Mucosa of stomach (tissue), 1 donor: Measurements from ENCODE around the gene QSOX1.
"Not testable (repeated sequence)": the region's sequence is repeated elsewhere in the genome, so short reads cannot be mapped to it uniquely, and the experiment has no call there.

ENCODE experiments used
- H3K27me3 ChIP-seq: one replicate; pipeline ENCODE4 v1.7.0; 2013; ENCODE audit warnings: mild to moderate bottlenecking, low read length; ENCODE audit not compliant: control insufficient read depth, insufficient read depth
- H3K36me3 ChIP-seq: one replicate; pipeline ENCODE4 v1.7.0; 2013; ENCODE audit warnings: low read length; ENCODE audit not compliant: control insufficient read depth, insufficient read depth
- H3K4me1 ChIP-seq: one replicate; pipeline ENCODE4 v1.7.0; 2013; ENCODE audit warnings: mild to moderate bottlenecking, low read length; ENCODE audit not compliant: control insufficient read depth, insufficient read depth
- H3K4me3 ChIP-seq: one replicate; pipeline ENCODE4 v1.7.0; 2013; ENCODE audit warnings: low read length
- H3K9ac ChIP-seq: one replicate; pipeline ENCODE4 v1.7.0; 2013; ENCODE audit warnings: mild to moderate bottlenecking, low read length, moderate library complexity
- H3K9me3 ChIP-seq: one replicate; pipeline ENCODE4 v1.7.0; 2013; ENCODE audit warnings: mild to moderate bottlenecking, low read length, moderate library complexity; ENCODE audit not compliant: control insufficient read depth
- donor health status: Pancreatic carcinoma.

The QSOX1 gene

DNA sequence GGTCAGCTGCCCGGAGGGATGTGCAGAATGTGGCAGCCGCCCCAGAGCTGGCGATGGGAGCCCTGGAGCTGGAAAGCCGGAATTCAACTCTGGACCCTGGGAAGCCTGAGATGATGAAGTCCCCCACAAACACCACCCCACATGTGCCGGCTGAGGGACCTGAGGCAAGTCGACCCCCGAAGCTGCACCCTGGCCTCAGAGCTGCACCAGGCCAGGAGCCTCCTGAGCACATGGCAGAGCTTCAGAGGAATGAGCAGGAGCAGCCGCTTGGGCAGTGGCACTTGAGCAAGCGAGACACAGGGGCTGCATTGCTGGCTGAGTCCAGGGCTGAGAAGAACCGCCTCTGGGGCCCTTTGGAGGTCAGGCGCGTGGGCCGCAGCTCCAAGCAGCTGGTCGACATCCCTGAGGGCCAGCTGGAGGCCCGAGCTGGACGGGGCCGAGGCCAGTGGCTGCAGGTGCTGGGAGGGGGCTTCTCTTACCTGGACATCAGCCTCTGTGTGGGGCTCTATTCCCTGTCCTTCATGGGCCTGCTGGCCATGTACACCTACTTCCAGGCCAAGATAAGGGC is 41.9 kb downstream of the QSOX1 start:
- H3K36me3 ChIP-seq, result peaks cover 27% of the 10 kb centered on the region
- H3K4me3 ChIP-seq, result no peak overlapping the region
- peaks cover 36% of the 10 kb centered on the region for H3K4me1 ChIP-seq

DNA sequence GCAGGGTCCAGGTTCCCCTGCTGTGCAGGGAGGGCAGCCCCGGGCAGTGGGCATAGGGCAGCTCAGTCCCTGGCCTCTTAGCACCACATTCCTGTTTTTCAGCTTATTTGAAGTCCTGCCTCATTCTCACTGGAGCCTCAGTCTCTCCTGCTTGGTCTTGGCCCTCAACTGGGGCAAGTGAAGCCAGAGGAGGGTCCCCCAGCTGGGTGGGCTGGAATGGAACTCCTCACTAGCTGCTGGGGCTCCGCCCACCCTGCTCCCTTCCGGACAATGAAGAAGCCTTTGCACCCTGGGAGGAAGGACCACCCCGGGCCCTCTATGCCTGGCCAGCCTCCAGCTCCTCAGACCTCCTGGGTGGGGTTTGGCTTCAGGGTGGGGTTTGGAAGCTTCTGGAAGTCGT is 42.6 kb downstream of the QSOX1 start:
- H3K9ac ChIP-seq, result no peak overlapping the region
- no peaks in the 10 kb centered on the region for H3K27me3 ChIP-seq
- H3K4me3 ChIP-seq, result no peak overlapping the region
- H3K9me3 ChIP-seq, result no peaks in the 10 kb centered on the region
- H3K36me3 ChIP-seq, result peaks cover 27% of the 10 kb centered on the region
- H3K4me1 ChIP-seq, result peaks cover 29% of the 10 kb centered on the region

More for the DNA sequence above, 41.9 kb downstream of the QSOX1 start:
- Histone ChIP-seq H3K9me3 (no peaks in the 10 kb centered on the region), H3K27me3 (no peaks in the 10 kb centered on the region), H3K9ac (no peak overlapping the region)

DNA sequence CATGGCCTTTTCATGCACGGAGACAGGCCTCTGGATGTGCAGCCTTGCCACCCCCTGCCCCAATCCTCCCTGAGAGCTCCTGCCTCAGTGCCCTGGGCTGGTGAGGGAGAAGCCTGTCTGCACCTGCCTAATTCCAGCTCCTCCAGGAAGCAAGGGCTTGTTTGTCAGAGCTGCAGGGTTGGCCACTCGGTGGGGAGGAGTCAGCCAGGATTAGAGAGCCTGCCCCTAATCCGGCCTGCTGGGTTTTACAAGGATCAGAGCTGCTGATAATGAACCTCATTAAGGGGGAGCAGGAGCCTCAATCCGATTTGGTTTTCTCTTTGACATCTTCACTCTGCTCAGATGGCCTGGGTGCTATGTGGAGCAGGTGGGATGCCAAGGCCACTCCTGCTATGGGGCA is 43.5 kb downstream of the QSOX1 start:
- Histone ChIP-seq H3K27me3 (no peaks in the 10 kb centered on the region), H3K4me3 (no peak overlapping the region), H3K9me3 (no peaks in the 10 kb centered on the region), H3K4me1 (peaks cover 20% of the 10 kb centered on the region), H3K36me3 (peaks cover 19% of the 10 kb centered on the region), H3K9ac (no peak overlapping the region)

DNA sequence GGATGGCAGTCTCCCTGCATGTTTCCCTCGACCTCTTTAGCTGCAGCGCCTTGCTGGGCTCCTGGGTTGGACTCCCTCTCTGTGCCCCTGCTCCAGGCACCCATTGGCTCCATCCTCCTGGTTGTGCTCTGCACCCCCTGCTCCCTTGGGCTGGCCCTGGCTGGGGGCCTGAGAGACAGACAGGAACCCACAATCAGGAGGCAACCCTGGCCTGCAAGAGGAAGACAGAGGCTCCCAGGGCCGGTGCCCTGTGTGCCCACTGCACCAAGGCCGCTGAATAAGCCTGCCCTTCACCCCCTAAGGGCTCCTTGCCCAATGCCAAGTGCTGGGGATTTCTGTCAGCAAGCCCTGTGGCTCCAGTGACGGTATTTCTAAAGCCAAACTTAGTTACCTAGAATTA is 43.9 kb downstream of the QSOX1 start:
- no peak overlapping the region for H3K9ac ChIP-seq
- H3K36me3 ChIP-seq, result peaks cover 17% of the 10 kb centered on the region
- peaks cover 15% of the 10 kb centered on the region for H3K4me1 ChIP-seq
- no peaks in the 10 kb centered on the region for H3K9me3 ChIP-seq
- no peaks in the 10 kb centered on the region for H3K27me3 ChIP-seq
- no peak overlapping the region for H3K4me3 ChIP-seq

DNA sequence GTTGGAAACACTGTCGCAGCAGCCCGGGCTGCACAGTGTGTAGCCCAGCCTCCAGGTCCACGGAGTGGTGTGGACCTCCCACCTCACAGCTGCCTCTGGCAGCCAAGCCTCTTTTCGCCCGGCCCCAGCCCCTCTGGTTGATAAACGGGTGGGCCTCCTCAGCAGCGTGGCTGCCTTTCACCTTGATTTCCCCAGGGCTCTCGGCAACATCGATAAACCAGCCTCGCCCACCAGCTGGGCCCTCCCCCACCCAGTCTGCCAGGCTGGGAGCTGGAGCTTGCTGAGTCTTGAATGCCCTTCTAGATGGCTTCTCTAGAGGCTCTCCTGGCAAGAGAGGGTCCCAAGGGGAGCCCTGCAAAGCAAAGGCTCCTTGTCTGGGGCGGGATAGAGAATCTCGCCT is 44.3 kb downstream of the QSOX1 start:
- H3K9ac ChIP-seq, result no peak overlapping the region
- H3K36me3 ChIP-seq, result peaks cover 17% of the 10 kb centered on the region
- H3K27me3 ChIP-seq, result no peaks in the 10 kb centered on the region
- peaks cover 11% of the 10 kb centered on the region for H3K4me1 ChIP-seq
- H3K9me3 ChIP-seq, result no peaks in the 10 kb centered on the region
- no peak overlapping the region for H3K4me3 ChIP-seq

DNA sequence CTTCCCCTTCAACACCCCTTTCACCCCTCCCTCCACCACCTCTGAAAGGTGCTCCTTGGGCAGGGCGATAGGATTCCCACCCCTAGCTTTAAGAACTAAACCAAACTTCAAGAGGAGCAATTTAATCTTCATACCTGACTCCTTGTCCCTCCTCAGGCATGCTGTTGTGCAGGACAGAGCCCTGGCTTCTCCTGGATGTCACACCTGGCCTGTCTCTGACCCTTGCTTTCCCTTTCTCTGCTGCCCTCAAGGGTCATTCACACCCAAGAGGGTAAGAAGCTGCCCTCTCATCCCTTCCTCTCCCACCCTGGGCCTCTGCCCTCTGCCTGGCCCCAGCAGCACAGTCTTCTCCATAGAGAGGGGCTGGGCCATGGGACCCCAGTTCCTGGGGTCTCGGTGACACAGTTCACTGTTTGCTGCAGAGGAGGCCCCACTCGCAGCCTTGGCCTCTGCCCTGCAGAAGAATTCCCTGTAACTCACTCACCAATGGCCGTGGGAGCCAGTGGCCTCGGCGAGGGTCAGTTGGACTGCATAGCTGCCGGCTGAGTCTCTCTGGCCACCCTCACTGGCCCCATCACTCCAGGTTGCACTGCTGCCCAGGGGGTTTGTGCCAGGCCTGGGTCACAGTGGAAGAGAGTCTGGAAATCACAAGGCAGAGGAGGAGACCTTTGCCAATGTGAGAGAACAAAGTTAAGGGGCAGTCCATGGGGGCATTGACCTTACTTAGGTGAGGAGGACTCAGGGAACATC is 47.0 kb downstream of the QSOX1 start:
- Histone ChIP-seq H3K4me3 (no peak overlapping the region), H3K27me3 (no peaks in the 10 kb centered on the region), H3K9me3 (no peaks in the 10 kb centered on the region), H3K36me3 (peaks cover 7% of the 10 kb centered on the region), H3K4me1 (peaks cover 10% of the 10 kb centered on the region), H3K9ac (no peak overlapping the region)

DNA sequence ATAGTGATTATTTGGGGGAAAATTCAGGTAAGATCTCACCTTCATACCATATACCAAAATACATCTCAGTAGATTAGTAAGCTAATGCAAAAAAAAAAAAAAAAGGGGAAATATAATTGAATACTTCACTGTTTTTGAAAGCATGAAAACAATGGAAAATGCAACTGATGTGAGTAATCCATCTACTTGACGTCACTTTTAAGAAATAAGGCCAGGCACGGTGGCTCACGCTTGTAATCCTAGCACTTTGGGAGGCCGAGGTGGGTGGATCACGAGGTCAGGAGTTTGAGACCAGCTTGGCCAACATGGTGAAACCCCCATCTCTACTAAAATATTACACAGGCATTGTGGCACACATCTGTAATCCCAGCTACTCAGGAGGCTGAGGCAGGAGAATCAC is 47.9 kb downstream of the QSOX1 start:
- H3K4me1 ChIP-seq, H3K27me3 ChIP-seq, H3K36me3 ChIP-seq, H3K9ac ChIP-seq, H3K4me3 ChIP-seq, H3K9me3 ChIP-seq: not testable (repeated sequence)

DNA sequence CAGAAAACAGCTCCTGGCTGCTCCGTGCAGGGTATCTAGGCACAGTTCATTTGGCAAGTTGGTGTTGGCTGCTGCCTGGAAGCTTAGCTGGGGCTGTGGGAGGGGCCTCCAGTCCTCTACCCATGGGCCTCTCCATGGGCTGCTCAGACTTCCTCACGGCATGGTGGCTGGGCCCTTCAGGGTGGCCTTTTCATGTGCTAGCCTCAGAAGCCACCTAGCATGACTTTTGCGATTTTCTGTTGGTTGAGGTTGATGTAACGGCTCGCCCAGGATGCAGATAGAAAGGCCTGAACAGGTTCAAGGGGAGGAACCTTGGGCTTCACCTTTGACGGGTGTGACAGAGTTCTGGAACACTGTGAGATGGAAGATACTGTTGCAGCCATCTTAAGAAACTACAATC is 49.6 kb downstream of the QSOX1 start:
- Histone ChIP-seq H3K9ac (no peak overlapping the region), H3K4me1 (no peaks in the 10 kb centered on the region), H3K36me3 (no peaks in the 10 kb centered on the region), H3K4me3 (no peak overlapping the region), H3K9me3 (no peaks in the 10 kb centered on the region), H3K27me3 (no peaks in the 10 kb centered on the region)

DNA sequence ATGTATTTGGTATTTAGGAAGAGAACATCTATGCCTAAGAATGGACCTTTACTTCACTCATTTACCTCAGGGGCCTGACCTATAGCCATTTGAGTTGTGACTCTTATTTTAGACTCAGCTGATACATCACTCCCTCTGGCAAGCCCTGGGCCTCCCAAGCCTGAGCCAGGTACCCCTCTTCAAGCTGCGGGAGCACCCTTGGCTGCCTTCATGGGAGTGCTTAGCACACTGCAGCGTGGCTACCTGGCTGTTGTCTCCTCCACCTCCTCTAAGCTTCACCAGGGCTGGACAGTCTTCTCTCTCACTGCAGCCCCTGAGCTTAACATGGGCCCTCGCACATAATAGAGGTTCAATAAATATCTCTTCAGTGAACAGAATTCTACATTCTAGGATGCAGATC is 51.9 kb downstream of the QSOX1 start:
- Histone ChIP-seq H3K4me1 (no peaks in the 10 kb centered on the region), H3K27me3 (no peaks in the 10 kb centered on the region), H3K4me3 (no peak overlapping the region), H3K9me3 (no peaks in the 10 kb centered on the region), H3K9ac (no peak overlapping the region), H3K36me3 (no peaks in the 10 kb centered on the region)

DNA sequence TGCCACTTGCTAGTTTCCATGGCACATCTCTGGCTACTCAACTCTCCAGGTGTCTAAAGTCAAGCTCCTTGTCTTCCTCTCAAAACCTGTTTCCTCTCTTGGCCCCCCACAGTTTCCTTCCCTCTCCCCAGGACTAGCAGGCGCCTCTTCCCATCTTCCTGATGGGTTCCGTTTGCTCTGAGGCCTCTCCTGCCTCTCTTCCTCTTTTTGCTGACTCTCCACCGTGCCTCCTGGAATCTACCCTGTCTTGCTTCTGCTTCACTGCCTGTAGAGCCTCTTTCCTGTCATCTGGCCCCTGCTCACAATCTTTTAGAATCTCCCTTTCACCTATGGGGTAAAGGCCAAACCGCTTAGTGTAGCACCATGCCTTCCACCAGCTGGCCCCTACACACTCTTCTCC is 53.6 kb downstream of the QSOX1 start:
- H3K9ac ChIP-seq, result no peak overlapping the region
- H3K4me3 ChIP-seq, result no peak overlapping the region
- H3K36me3 ChIP-seq, result no peaks in the 10 kb centered on the region
- no peaks in the 10 kb centered on the region for H3K4me1 ChIP-seq
- H3K27me3 ChIP-seq, result no peaks in the 10 kb centered on the region
- H3K9me3 ChIP-seq, result no peaks in the 10 kb centered on the region

DNA sequence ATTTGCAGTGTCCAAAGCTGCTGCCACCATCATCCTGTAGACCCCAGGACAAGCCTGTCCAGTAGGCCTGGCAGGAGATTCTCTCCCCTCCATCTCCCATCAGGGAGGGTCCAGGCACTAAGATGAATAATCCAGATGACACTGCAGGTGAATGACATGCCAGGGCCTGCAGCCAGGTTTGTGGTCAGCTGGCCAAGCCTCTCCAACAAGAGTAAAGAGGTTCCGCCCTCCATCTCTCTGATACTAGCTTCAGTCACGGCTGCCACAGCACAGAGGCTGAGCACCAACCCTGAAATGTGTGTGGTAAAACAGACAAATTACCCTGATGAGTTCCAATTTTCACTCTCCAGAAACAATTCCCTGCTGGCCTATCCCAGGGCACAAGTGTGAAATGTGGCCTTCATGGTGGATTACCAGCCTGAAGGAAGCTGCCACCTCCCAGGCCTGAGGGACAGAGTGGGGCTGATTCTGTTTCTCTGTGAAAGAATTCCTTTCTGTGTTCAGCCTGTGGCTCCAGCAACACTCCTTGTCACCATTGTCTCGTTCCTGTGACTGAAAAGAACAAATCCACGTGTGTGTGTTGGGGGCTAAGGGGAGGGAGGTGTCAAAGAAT is 55.4 kb downstream of the QSOX1 start:
- H3K9me3 ChIP-seq, result no peaks in the 10 kb centered on the region
- H3K4me3 ChIP-seq, result no peak overlapping the region
- no peaks in the 10 kb centered on the region for H3K4me1 ChIP-seq
- no peaks in the 10 kb centered on the region for H3K27me3 ChIP-seq
- no peak overlapping the region for H3K9ac ChIP-seq
- H3K36me3 ChIP-seq, result no peaks in the 10 kb centered on the region

DNA sequence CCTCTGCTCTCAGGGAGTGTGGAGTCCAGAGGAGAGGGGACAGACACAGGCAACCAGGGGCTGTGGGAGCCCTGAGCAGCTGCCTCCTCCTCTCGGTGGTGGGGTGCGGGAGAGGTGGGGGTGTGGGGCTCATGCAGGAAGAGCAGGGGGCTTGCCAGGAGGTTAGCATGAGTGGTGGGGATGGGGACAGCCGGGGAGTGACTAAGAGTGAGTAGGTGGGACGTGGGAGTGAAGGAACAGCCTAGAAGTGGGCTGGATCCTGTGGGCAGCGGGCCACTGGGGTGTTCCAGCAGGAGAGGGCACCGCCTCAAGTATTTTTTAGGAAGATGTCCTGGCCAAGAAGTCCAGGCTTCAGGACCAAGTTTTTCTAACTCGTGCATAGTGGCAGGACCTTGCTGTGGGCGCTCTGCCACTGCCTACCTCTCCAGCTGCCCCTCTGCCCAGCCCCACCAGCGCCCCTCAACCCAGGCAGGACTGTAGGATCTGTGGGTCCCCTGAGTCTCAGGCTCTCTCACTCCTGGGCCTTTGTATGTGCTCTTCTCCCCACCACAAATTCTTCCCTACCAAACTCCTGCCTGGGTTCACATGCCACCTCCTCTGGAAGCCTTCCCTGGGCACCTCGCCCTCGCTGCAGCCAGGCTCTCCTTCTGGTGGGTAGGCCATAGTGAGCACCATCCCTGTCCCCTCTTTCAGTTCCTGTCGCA is 56.6 kb downstream of the QSOX1 start:
- Histone ChIP-seq H3K4me1 (no peaks in the 10 kb centered on the region), H3K9me3 (no peaks in the 10 kb centered on the region), H3K36me3 (no peaks in the 10 kb centered on the region), H3K4me3 (no peak overlapping the region), H3K27me3 (no peaks in the 10 kb centered on the region), H3K9ac (no peak overlapping the region)
